Calu3 (cell line): ENCODE results near the gene INTS6L. TPM values are rescaled to one million over a fixed set of nuclear protein-coding genes. Genes with fewer than 3 reads are reported as not detected.

Source experiments
- BruUV-seq: library from RNA; stranded (reverse); fragments of 400-500 nt; replicated peaks from 2 replicates; lab custom pipeline; 2021; lab: Mats Ljungman, UMichigan
- CTCF ChIA-PET: fragments of 300-600 bp; sonication (Branson Sonifier 250); formaldehyde crosslinking; loops from one replicate; lab custom pipeline; 2022; ENCODE audit warnings: antibody characterized with exemption; lab: Charles Lee
- DNase-seq: peaks from one replicate; pipeline ENCODE4 v3.0.0; 2022
- H3K27ac Mint-ChIP-seq: one replicate; pipeline ENCODE4 v1.8.0; 2022; ENCODE audit warnings: mixed read lengths; ENCODE audit not compliant: unreplicated experiment
- H3K27me3 Mint-ChIP-seq: one replicate; pipeline ENCODE4 v1.8.0; 2022; ENCODE audit warnings: mixed read lengths; ENCODE audit not compliant: unreplicated experiment
- H3K36me3 Mint-ChIP-seq: one replicate; pipeline ENCODE4 v1.8.0; 2022; ENCODE audit warnings: mild to moderate bottlenecking, moderate library complexity, mixed read lengths; ENCODE audit not compliant: insufficient read depth, unreplicated experiment
- H3K4me1 Mint-ChIP-seq: one replicate; pipeline ENCODE4 v1.8.0; 2022; ENCODE audit warnings: mild to moderate bottlenecking, low read depth, mixed read lengths; ENCODE audit not compliant: unreplicated experiment
- H3K4me3 Mint-ChIP-seq: one replicate; pipeline ENCODE4 v1.8.0; 2022; ENCODE audit warnings: mild to moderate bottlenecking, low read depth, moderate library complexity, mixed read lengths; ENCODE audit not compliant: unreplicated experiment
- H3K9me3 Mint-ChIP-seq: one replicate; pipeline ENCODE4 v1.8.0; 2022; ENCODE audit warnings: low read depth, mixed read lengths; ENCODE audit not compliant: unreplicated experiment
- intact Hi-C: fragments of 100-400 bp; cut with micrococcal nuclease; formaldehyde crosslinking; loops from one replicate; pipeline ENCODE4 v1.10.0; 2022; ENCODE audit not compliant: unreplicated experiment
- total RNA-seq: library from RNA; stranded (reverse); gene quantifications from 2 replicates; pipeline ENCODE4 v1.2.3, GENCODE V29; 2022
- TF ChIP-seq, protein P1 (sequence below): fragments of 200-600 bp; IDR thresholded peaks from one replicate; pipeline ENCODE4 v1.8.0; 2022; ENCODE audit warnings: antibody characterized with exemption; ENCODE audit not compliant: unreplicated experiment

Gene INTS6L
- total RNA-seq, 1 experiment from 2014 or later: 7.2 TPM

GRCh38 chrX:135543172-135543571, 22.7 kb downstream of the INTS6L start:
- H3K9me3 Mint-ChIP-seq: no peaks in the 10 kb centered on the region
- peaks cover 9% of the 10 kb centered on the region for H3K4me1 Mint-ChIP-seq
- no peaks in the 10 kb centered on the region for H3K27me3 Mint-ChIP-seq
- TF ChIP-seq, protein P1, sequence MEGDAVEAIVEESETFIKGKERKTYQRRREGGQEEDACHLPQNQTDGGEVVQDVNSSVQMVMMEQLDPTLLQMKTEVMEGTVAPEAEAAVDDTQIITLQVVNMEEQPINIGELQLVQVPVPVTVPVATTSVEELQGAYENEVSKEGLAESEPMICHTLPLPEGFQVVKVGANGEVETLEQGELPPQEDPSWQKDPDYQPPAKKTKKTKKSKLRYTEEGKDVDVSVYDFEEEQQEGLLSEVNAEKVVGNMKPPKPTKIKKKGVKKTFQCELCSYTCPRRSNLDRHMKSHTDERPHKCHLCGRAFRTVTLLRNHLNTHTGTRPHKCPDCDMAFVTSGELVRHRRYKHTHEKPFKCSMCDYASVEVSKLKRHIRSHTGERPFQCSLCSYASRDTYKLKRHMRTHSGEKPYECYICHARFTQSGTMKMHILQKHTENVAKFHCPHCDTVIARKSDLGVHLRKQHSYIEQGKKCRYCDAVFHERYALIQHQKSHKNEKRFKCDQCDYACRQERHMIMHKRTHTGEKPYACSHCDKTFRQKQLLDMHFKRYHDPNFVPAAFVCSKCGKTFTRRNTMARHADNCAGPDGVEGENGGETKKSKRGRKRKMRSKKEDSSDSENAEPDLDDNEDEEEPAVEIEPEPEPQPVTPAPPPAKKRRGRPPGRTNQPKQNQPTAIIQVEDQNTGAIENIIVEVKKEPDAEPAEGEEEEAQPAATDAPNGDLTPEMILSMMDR: no peak
- no peak overlapping the region for H3K27ac Mint-ChIP-seq
- DNase-seq: no peak
- intact Hi-C loops: no loop called here
- no peak overlapping the region for H3K4me3 Mint-ChIP-seq
- H3K36me3 Mint-ChIP-seq: no peaks in the 10 kb centered on the region
- no TSS peak for BruUV-seq
- CTCF ChIA-PET: no interaction called here

DNA sequence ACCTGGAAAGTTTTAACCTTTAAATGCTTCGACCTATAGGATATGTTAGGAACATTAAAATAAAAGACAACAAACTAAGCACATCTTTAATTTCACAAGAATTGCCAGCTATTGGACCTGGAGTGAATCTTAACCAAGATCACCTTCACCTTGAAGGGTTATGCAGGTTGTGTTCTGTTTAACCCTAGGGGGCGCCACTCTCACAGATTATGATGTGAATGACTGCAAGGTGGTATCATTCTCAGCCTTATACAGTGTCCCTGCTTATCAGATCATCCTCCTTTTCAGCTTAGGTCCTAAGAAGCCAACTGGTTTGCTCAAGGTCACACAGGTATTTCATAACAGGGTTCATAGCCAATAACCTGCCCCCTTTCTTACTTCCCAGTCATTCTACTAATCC, 23.5 kb downstream of the INTS6L start:
- Mint-ChIP-seq H3K4me1 (peaks cover 9% of the 10 kb centered on the region), H3K4me3 (no peak overlapping the region), H3K27me3 (no peaks in the 10 kb centered on the region), H3K36me3 (no peaks in the 10 kb centered on the region), H3K27ac (no peak overlapping the region), H3K9me3 (no peaks in the 10 kb centered on the region)
- TF ChIP-seq, protein P1: no peak
- DNase-seq: no peak
- CTCF ChIA-PET: no interaction called here
- intact Hi-C loops: no loop called here
- no TSS peak for BruUV-seq

DNA sequence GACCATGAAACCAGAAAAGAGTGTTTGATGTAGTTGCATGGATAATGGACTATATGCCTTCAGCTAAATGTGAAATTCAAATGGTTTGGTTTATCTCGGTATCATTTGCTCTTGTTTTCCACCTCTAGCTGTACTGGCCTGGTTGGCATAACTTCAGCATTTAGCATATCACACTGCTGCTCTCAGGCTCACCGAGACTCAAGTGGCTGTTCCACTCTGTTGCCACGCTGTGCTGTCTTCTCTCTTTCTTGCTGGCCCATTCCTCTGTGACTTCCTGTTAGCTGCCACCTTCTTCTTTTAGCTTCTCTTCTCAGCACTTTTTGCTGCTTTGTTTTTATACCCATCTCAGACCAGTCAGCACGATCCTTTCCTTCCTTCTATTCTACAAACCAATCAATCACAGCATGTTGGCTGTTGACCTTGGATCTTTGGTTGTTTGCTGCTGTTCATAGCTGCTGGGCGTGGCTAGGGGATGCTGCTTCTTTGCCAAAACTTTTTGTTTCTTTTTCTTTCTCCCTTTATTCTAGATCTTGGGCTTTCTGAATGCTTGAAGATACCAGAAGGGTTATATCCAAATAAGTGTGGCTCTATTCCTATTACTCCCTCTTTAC, 24.0 kb downstream of the INTS6L start:
- CTCF ChIA-PET: no interaction called here
- TF ChIP-seq, protein P1: no peak
- no peaks in the 10 kb centered on the region for H3K27me3 Mint-ChIP-seq
- no peak overlapping the region for H3K4me3 Mint-ChIP-seq
- peak overlapping the region; percentile 7 for H3K27ac Mint-ChIP-seq
- H3K4me1 Mint-ChIP-seq: peaks cover 9% of the 10 kb centered on the region
- no peaks in the 10 kb centered on the region for H3K9me3 Mint-ChIP-seq
- intact Hi-C loops: no loop called here
- no peaks in the 10 kb centered on the region for H3K36me3 Mint-ChIP-seq
- no TSS peak for BruUV-seq
- no peak for DNase-seq

DNA sequence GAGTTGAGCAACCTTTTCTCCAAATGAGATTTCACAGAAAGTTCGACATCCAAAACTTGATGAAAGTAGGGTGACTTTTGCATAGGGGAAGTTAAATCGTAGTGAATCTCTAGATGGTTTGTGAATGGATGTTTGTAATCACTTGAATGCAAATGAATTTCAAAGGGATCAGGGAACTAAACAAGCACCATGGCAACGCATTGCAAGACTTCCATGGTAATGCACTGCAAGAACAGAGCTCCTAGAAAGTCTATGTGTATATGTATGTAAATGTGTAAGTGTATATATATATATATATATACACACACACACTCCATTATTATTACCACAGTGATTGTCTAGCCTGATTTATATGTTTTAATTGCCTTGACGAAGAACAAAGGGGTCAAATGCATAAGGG, 27.3 kb downstream of the INTS6L start:
- TF ChIP-seq, protein P1: no peak
- H3K4me3 Mint-ChIP-seq: no peak overlapping the region
- H3K27me3 Mint-ChIP-seq: no peaks in the 10 kb centered on the region
- H3K9me3 Mint-ChIP-seq: no peaks in the 10 kb centered on the region
- no peak for DNase-seq
- peaks cover 9% of the 10 kb centered on the region for H3K4me1 Mint-ChIP-seq
- CTCF ChIA-PET: no interaction called here
- no peak overlapping the region for H3K27ac Mint-ChIP-seq
- no peaks in the 10 kb centered on the region for H3K36me3 Mint-ChIP-seq
- BruUV-seq: no TSS peak
- intact Hi-C loops: no loop called here
